Hepatocyte (in vitro differentiated cells): ENCODE data around the gene ARSB. TPM values are rescaled to one million over a fixed set of nuclear protein-coding genes. Genes with fewer than 3 reads are reported as not detected.

Experiments
- DNase-seq: peaks from one replicate; pipeline ENCODE4 v3.0.0-alpha.2; 2016; ENCODE audit warnings: low spot score
- H2AFZ ChIP-seq: fragments of 200-600 bp; sonication (generic); 2 replicates; pipeline ENCODE4 v1.6.0; 2016; ENCODE audit warnings: antibody characterized with exemption, mild to moderate bottlenecking
- H3K27ac ChIP-seq: fragments of 200-600 bp; sonication (generic); 2 replicates; pipeline ENCODE4 v1.5.1; 2016; ENCODE audit warnings: mild to moderate bottlenecking
- H3K27me3 ChIP-seq: fragments of 200-600 bp; sonication (generic); 2 replicates; pipeline ENCODE4 v1.6.1; 2016
- H3K36me3 ChIP-seq: fragments of 200-600 bp; sonication (generic); replicated peaks from 2 replicates; pipeline ENCODE4 v1.5.1; 2016; ENCODE audit warnings: low read depth; ENCODE audit not compliant: insufficient read depth
- H3K4me1 ChIP-seq: fragments of 200-600 bp; sonication (generic); 2 replicates; pipeline ENCODE4 v1.5.1; 2016; ENCODE audit warnings: mild to moderate bottlenecking, moderate library complexity; ENCODE audit not compliant: insufficient read depth
- H3K4me2 ChIP-seq: fragments of 200-600 bp; sonication (generic); 2 replicates; pipeline ENCODE4 v1.6.0; 2016
- H3K4me3 ChIP-seq: fragments of 200-600 bp; sonication (generic); 2 replicates; pipeline ENCODE4 v1.5.1; 2016; ENCODE audit warnings: mild to moderate bottlenecking
- H3K79me2 ChIP-seq: fragments of 200-600 bp; sonication (generic); 2 replicates; pipeline ENCODE4 v1.6.0; 2017; ENCODE audit warnings: mild to moderate bottlenecking
- H3K9me2 ChIP-seq: fragments of 200-600 bp; sonication (generic); replicated peaks from 2 replicates; pipeline ENCODE4 v1.6.0; 2017; ENCODE audit warnings: mild to moderate bottlenecking; ENCODE audit not compliant: insufficient read depth
- H3K9me3 ChIP-seq: fragments of 200-600 bp; sonication (generic); 2 replicates; pipeline ENCODE4 v1.5.1; 2016; ENCODE audit warnings: low read depth, mild to moderate bottlenecking
- H4K20me1 ChIP-seq: fragments of 200-600 bp; sonication (generic); 2 replicates; pipeline ENCODE4 v1.6.0; 2016; ENCODE audit warnings: mild to moderate bottlenecking; ENCODE audit not compliant: insufficient read depth, poor library complexity, severe bottlenecking
- CTCF ChIP-seq: fragments of 200-600 bp; sonication (generic); IDR thresholded peaks from 2 replicates; pipeline ENCODE4 v1.5.1; 2016; ENCODE audit warnings: antibody characterized with exemption, mild to moderate bottlenecking; ENCODE audit not compliant: poor library complexity
- EZH2 ChIP-seq: fragments of 200-600 bp; sonication (generic); IDR thresholded peaks from 2 replicates; pipeline ENCODE4 v1.6.1; 2016; ENCODE audit warnings: antibody characterized with exemption, mild to moderate bottlenecking, borderline replicate concordance
- EZH2phosphoT487 ChIP-seq: fragments of 200-600 bp; sonication (generic); IDR thresholded peaks from one replicate; pipeline ENCODE4 v1.6.1; 2018; ENCODE audit warnings: antibody characterized with exemption, mild to moderate bottlenecking, low read depth, moderate library complexity; ENCODE audit not compliant: unreplicated experiment, severe bottlenecking
- WGBS: methylation state at CpG from one replicate; pipeline ENCODE4 v1.1.6; 2016; ENCODE audit warnings: low lambda C conversion rate; ENCODE audit errors: missing lambda C conversion rate; 5-methylcytosine and 5-hydroxymethylcytosine counted together
- polyA plus RNA-seq: library from polyadenylated mRNA; unstranded; fragments of >200 nt; fragmentation: Nextera tagmentation; extraction: Ambion mirVana; gene quantifications from 2 replicates; pipeline ENCODE4 v1.2.1, GENCODE V29; 2016
- total RNA-seq: library from RNA; depleted of rRNA; stranded (reverse); fragments of >200 nt; gene quantifications from 2 replicates; pipeline ENCODE4 v1.2.3, GENCODE V29; 2014

ARSB gene
- total and polyA plus RNA-seq, 2 experiments from 2014 or later: 13.5 to 19.8 TPM

- no peak overlapping the region for H2AFZ ChIP-seq
- H3K4me1 ChIP-seq: peaks cover 7% of the 10 kb centered on the region
- no peak overlapping the region for H3K4me2 ChIP-seq
- no peaks in the 10 kb centered on the region for H3K36me3 ChIP-seq
- no peaks in the 10 kb centered on the region for H3K9me3 ChIP-seq
- TF ChIP-seq EZH2phosphoT487: no peak
- TF ChIP-seq EZH2: no peak
- no peak for TF ChIP-seq CTCF
- H3K4me3 ChIP-seq: no peak overlapping the region
- DNase-seq: no peak
- WGBS: 86% methylated on average over 2 of the region's 2 CpGs
- no peaks in the 10 kb centered on the region for H3K27me3 ChIP-seq
- H3K27ac ChIP-seq: no peak overlapping the region
- H4K20me1 ChIP-seq: no peaks in the 10 kb centered on the region
- H3K79me2 ChIP-seq: no peaks in the 10 kb centered on the region
- H3K9me2 ChIP-seq: no peaks in the 10 kb centered on the region
Measured at GRCh38 chr5:78821536-78822021, 163.5 kb downstream of the ARSB start.

- no peak overlapping the region for H3K4me2 ChIP-seq
- H4K20me1 ChIP-seq: no peaks in the 10 kb centered on the region
- no peaks in the 10 kb centered on the region for H3K36me3 ChIP-seq
- H3K4me3 ChIP-seq: no peak overlapping the region
- no peaks in the 10 kb centered on the region for H3K9me3 ChIP-seq
- 94% methylated on average over 1 of the region's 1 CpG for WGBS
- H3K27me3 ChIP-seq: no peaks in the 10 kb centered on the region
- peaks cover 3% of the 10 kb centered on the region for H3K4me1 ChIP-seq
- no peak overlapping the region for H3K27ac ChIP-seq
- H3K79me2 ChIP-seq: no peaks in the 10 kb centered on the region
- DNase-seq: no peak
- no peak overlapping the region for H2AFZ ChIP-seq
- H3K9me2 ChIP-seq: no peaks in the 10 kb centered on the region
- TF ChIP-seq CTCF (no peak), EZH2phosphoT487 (no peak), EZH2 (no peak)
Measured at GRCh38 chr5:78819707-78820106, 165.4 kb downstream of the ARSB start.

DNA sequence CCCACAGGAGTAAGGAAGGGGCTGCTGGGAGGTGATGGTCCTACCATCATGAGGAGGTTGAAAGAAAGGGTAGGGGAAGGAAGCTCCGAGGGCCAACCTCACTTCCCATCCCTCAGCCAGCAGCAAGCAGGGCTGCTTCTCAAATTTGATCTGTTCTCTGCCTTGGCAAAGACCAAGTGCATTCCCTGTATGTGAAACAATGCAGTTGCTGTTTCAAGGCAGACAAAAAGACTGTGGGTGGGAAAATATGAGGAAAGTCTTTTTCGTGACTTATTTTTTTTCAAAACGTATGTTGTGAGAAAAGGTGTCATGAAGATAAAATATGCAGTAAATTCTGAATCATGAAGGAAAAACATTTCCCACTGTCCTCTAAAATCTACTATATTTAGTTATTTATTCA, 165.9 kb downstream of the ARSB start:
- Histone ChIP-seq H3K36me3 (no peaks in the 10 kb centered on the region), H3K4me2 (no peak overlapping the region), H4K20me1 (no peaks in the 10 kb centered on the region), H3K4me1 (peaks cover under 1% of the 10 kb centered on the region), H3K9me2 (no peaks in the 10 kb centered on the region), H3K27ac (no peak overlapping the region), H3K4me3 (no peak overlapping the region), H2AFZ (no peak overlapping the region), H3K79me2 (no peaks in the 10 kb centered on the region), H3K27me3 (no peaks in the 10 kb centered on the region), H3K9me3 (no peaks in the 10 kb centered on the region)
- DNase-seq: no peak
- no peak for TF ChIP-seq EZH2phosphoT487
- TF ChIP-seq EZH2: no peak
- no peak for TF ChIP-seq CTCF
- WGBS: 91% methylated on average over 3 of the region's 3 CpGs
